Skin epidermis (tissue), 12 donors: ENCODE data around the gene CLBA1.
A peak's percentile ranks its signal among the peaks of the same experiment; 100 is the strongest.

Source experiments
- H3K27ac ChIP-seq, 21 experiments: fragments of 200-600 bp; sonication (generic) in 11 of 21; one replicate each; pipeline ENCODE4 v1.5.0; 2020; ENCODE audit warnings: mild to moderate bottlenecking in 3 of 21, inconsistent platforms in 2 of 21, moderate library complexity in 2 of 21
- H3K4me3 ChIP-seq, 7 experiments: fragments of 200-600 bp; sonication (generic) in 2 of 7; one replicate each; pipeline ENCODE4 v1.5.0; 2020; ENCODE audit warnings: inconsistent platforms in 2 of 7, mild to moderate bottlenecking in 2 of 7, moderate library complexity in 1 of 7

Gene CLBA1

GRCh38 chr14:104993808-104994591 is 8.4 kb downstream of the CLBA1 start:
- Histone ChIP-seq H3K27ac (no peak overlapping the region), H3K4me3 (no peak overlapping the region)

- Histone ChIP-seq H3K27ac (no peak overlapping the region), H3K4me3 (no peak overlapping the region)
These were observed 9.4 kb downstream of the CLBA1 start for GRCh38 chr14:104994978-104995377.

GRCh38 chr14:104996032-104996431 is 10.4 kb downstream of the CLBA1 start:
- Histone ChIP-seq H3K4me3 (no peak overlapping the region), H3K27ac (no peak overlapping the region)

GRCh38 chr14:104996483-104996882 is 10.9 kb downstream of the CLBA1 start:
- Histone ChIP-seq H3K4me3 (no peak overlapping the region), H3K27ac (no peak overlapping the region)

GRCh38 chr14:104998801-104999200 is 13.2 kb downstream of the CLBA1 start:
- H3K27ac ChIP-seq, result no peak overlapping the region

GRCh38 chr14:104999361-104999760 is 13.8 kb downstream of the CLBA1 start:
- no peak overlapping the region for H3K4me3 ChIP-seq

More at GRCh38 chr14:104998801-104999200, 13.2 kb downstream of the CLBA1 start:
- H3K4me3 ChIP-seq, result no peak overlapping the region

GRCh38 chr14:105005329-105005928 is 19.8 kb downstream of the CLBA1 start:
- H3K27ac ChIP-seq, result no peak overlapping the region

More at GRCh38 chr14:104999361-104999760, 13.8 kb downstream of the CLBA1 start:
- no peak overlapping the region for H3K27ac ChIP-seq

GRCh38 chr14:105005929-105006830 is 20.6 kb downstream of the CLBA1 start:
- H3K27ac ChIP-seq, result no peak overlapping the region
- H3K4me3 ChIP-seq, result no peak overlapping the region

More at GRCh38 chr14:105005329-105005928, 19.8 kb downstream of the CLBA1 start:
- no peak overlapping the region for H3K4me3 ChIP-seq

GRCh38 chr14:105006831-105007592 is 21.4 kb downstream of the CLBA1 start:
- Histone ChIP-seq H3K27ac (no peak overlapping the region), H3K4me3 (no peak overlapping the region)

GRCh38 chr14:105007593-105008264 is 22.1 kb downstream of the CLBA1 start:
- no peak overlapping the region for H3K27ac ChIP-seq

GRCh38 chr14:105010106-105010505 is 24.5 kb downstream of the CLBA1 start:
- no peak overlapping the region for H3K4me3 ChIP-seq
- H3K27ac ChIP-seq, result peak overlapping the region in 1 of 21 experiments; percentile 6

More at GRCh38 chr14:105007593-105008264, 22.1 kb downstream of the CLBA1 start:
- H3K4me3 ChIP-seq, result no peak overlapping the region

- Histone ChIP-seq H3K27ac (no peak overlapping the region), H3K4me3 (no peak overlapping the region)
These were observed 25.3 kb downstream of the CLBA1 start for GRCh38 chr14:105010891-105011291.

GRCh38 chr14:105011312-105011990 is 25.9 kb downstream of the CLBA1 start:
- Histone ChIP-seq H3K4me3 (no peak overlapping the region), H3K27ac (no peak overlapping the region)

GRCh38 chr14:105012171-105012985 is 26.8 kb downstream of the CLBA1 start:
- Histone ChIP-seq H3K4me3 (no peak overlapping the region), H3K27ac (peak overlapping the region in 2 of 21 experiments; percentile 7 to 52)

GRCh38 chr14:105013150-105013785 is 27.7 kb downstream of the CLBA1 start:
- Histone ChIP-seq H3K27ac (peak overlapping the region in 2 of 21 experiments; percentile 7 to 52), H3K4me3 (no peak overlapping the region)

GRCh38 chr14:105014032-105014431 is 28.4 kb downstream of the CLBA1 start:
- H3K27ac ChIP-seq, result peak overlapping the region in 3 of 21 experiments; percentile 43 to 82 (median 57)

GRCh38 chr14:105014631-105015030 is 29.0 kb downstream of the CLBA1 start:
- H3K27ac ChIP-seq, result peak overlapping the region in 9 of 21 experiments; percentile 14 to 86 (median 68)

More at GRCh38 chr14:105014032-105014431, 28.4 kb downstream of the CLBA1 start:
- no peak overlapping the region for H3K4me3 ChIP-seq

More at GRCh38 chr14:105014631-105015030, 29.0 kb downstream of the CLBA1 start:
- H3K4me3 ChIP-seq, result no peak overlapping the region
